GM12892 (cell line): ENCODE data around the gene MED13L.

Source experiments
- POLR2A ChIP-seq: IDR thresholded peaks from 2 replicates; pipeline ENCODE4 v1.6.1; 2011; ENCODE audit warnings: low read depth, low read length, control low read depth
- POLR2AphosphoS5 ChIP-seq: IDR thresholded peaks from 2 replicates; pipeline ENCODE4 v1.6.1; 2011; ENCODE audit warnings: low read depth, low read length, control low read depth
- TAF1 ChIP-seq: IDR thresholded peaks from 2 replicates; pipeline ENCODE4 v1.6.1; 2011; ENCODE audit warnings: low read depth, mild to moderate bottlenecking, control low read depth, low read length, borderline replicate concordance

- no peak for TF ChIP-seq POLR2A
- no peak for TF ChIP-seq TAF1
- no peak for TF ChIP-seq POLR2AphosphoS5
Measured at GRCh38 chr12:115912440-115912839, 365.1 kb downstream of the MED13L start.
